GM23338 (cell line): Measurements from ENCODE around the gene NRIP1. TPM values are rescaled to one million over a fixed set of nuclear protein-coding genes. Genes with fewer than 3 reads are reported as not detected.

Experiments
- ATAC-seq: fragments of 200-7000 bp; cut with Tn5 transposase; 3 replicates; pipeline ENCODE4 v1.9.1; 2020
- DNase-seq: peaks from one replicate; pipeline ENCODE4 v3.0.0-alpha.2; 2015; ENCODE audit warnings: low spot score
- H2AFZ ChIP-seq: fragments of 200-600 bp; sonication (generic); 2 replicates; pipeline ENCODE4 v1.8.0; 2016; ENCODE audit warnings: antibody characterized with exemption, mild to moderate bottlenecking, moderate library complexity
- H3F3A ChIP-seq: fragments of 200-600 bp; sonication (generic); replicated peaks from 2 replicates; pipeline ENCODE4 v1.8.0; 2017; ENCODE audit warnings: antibody characterized with exemption, mixed run types, low read depth
- H3K27ac ChIP-seq: fragments of 200-600 bp; sonication (generic); 2 replicates; pipeline ENCODE4 v1.6.1; 2016; ENCODE audit warnings: low read depth
- H3K27me3 ChIP-seq: fragments of 200-600 bp; sonication (generic); 2 replicates; pipeline ENCODE4 v1.8.0; 2016; ENCODE audit warnings: mild to moderate bottlenecking, mixed run types, moderate library complexity; ENCODE audit not compliant: insufficient read depth
- H3K36me3 ChIP-seq: fragments of 200-600 bp; sonication (generic); 2 replicates; pipeline ENCODE4 v1.8.0; 2016; ENCODE audit warnings: mild to moderate bottlenecking; ENCODE audit not compliant: insufficient read depth
- H3K4me1 ChIP-seq: fragments of 200-600 bp; sonication (generic); 2 replicates; pipeline ENCODE4 v1.8.0; 2016; ENCODE audit warnings: mild to moderate bottlenecking, moderate library complexity; ENCODE audit not compliant: insufficient read depth
- H3K4me2 ChIP-seq: fragments of 200-600 bp; sonication (generic); 2 replicates; pipeline ENCODE4 v1.7.1; 2017; ENCODE audit warnings: mixed run types
- H3K4me3 ChIP-seq: fragments of 200-600 bp; sonication (generic); 2 replicates; pipeline ENCODE4 v1.6.1; 2016; ENCODE audit warnings: mixed run types
- H3K79me2 ChIP-seq: fragments of 200-600 bp; sonication (generic); replicated peaks from 2 replicates; pipeline ENCODE4 v1.8.0; 2017; ENCODE audit warnings: mild to moderate bottlenecking; ENCODE audit not compliant: insufficient read depth
- H3K9me2 ChIP-seq: fragments of 200-600 bp; sonication (generic); 2 replicates; pipeline ENCODE4 v1.8.0; 2017; ENCODE audit not compliant: insufficient read depth
- H4K20me1 ChIP-seq: fragments of 200-600 bp; sonication (generic); replicated peaks from 2 replicates; pipeline ENCODE4 v1.8.0; 2017; ENCODE audit warnings: mild to moderate bottlenecking; ENCODE audit not compliant: insufficient read depth
- H3K27ac Mint-ChIP-seq: 2 replicates; pipeline ENCODE4 v1.8.0; 2020; ENCODE audit warnings: inconsistent platforms, mild to moderate bottlenecking, moderate library complexity, mixed read lengths
- H3K27me3 Mint-ChIP-seq: 3 replicates; pipeline ENCODE4 v1.8.0; 2022; ENCODE audit warnings: low read depth, mild to moderate bottlenecking, moderate library complexity, mixed read lengths, inconsistent platforms; ENCODE audit not compliant: insufficient read depth, poor library complexity
- H3K36me3 Mint-ChIP-seq: 3 replicates; pipeline ENCODE4 v1.8.0; 2021; ENCODE audit warnings: low read depth, mild to moderate bottlenecking, inconsistent platforms, moderate library complexity, mixed read lengths
- H3K4me1 Mint-ChIP-seq: 3 replicates; pipeline ENCODE4 v1.8.0; 2020; ENCODE audit warnings: mild to moderate bottlenecking, inconsistent platforms, mixed read lengths
- H3K4me3 Mint-ChIP-seq: 3 replicates; pipeline ENCODE4 v1.8.0; 2021; ENCODE audit warnings: moderate library complexity, mild to moderate bottlenecking, inconsistent platforms, mixed read lengths
- H3K9me3 Mint-ChIP-seq: 3 replicates; pipeline ENCODE4 v1.8.0; 2020; ENCODE audit warnings: moderate library complexity, mild to moderate bottlenecking, inconsistent platforms, mixed read lengths
- CREB1 ChIP-seq: fragments of 250-450 bp; sonication (Bioruptor Pico); IDR thresholded peaks from 2 replicates; pipeline ENCODE4 v1.5.0; 2020; ENCODE audit warnings: low read depth, mild to moderate bottlenecking, moderate library complexity
- EZH2 ChIP-seq: fragments of 200-600 bp; sonication (generic); IDR thresholded peaks from one replicate; pipeline ENCODE4 v1.8.0; 2017; ENCODE audit warnings: antibody characterized with exemption, mild to moderate bottlenecking, low read depth; ENCODE audit not compliant: unreplicated experiment
- EZH2phosphoT487 ChIP-seq: fragments of 200-600 bp; sonication (generic); IDR thresholded peaks from one replicate; pipeline ENCODE4 v1.8.1; 2018; ENCODE audit warnings: antibody characterized with exemption; ENCODE audit not compliant: unreplicated experiment
- JUNB ChIP-seq: IDR thresholded peaks from one replicate; pipeline ENCODE4 v1.6.1; 2016; ENCODE audit warnings: antibody characterized with exemption; ENCODE audit not compliant: unreplicated experiment
- NANOG ChIP-seq: IDR thresholded peaks from 2 replicates; pipeline ENCODE4 v1.6.1; 2016; ENCODE audit warnings: antibody characterized with exemption, borderline replicate concordance
- POLR2AphosphoS5 ChIP-seq: IDR thresholded peaks from 2 replicates; pipeline ENCODE4 v1.6.1; 2016; ENCODE audit warnings: antibody characterized with exemption, low read depth
- STAT1 ChIP-seq: IDR thresholded peaks from one replicate; pipeline ENCODE4 v1.6.1; 2016; ENCODE audit warnings: antibody characterized with exemption; ENCODE audit not compliant: unreplicated experiment
- ZNF114 ChIP-seq: fragments of 250-450 bp; sonication (Bioruptor Pico); IDR thresholded peaks from 2 replicates; pipeline ENCODE4 v1.5.0; 2020; ENCODE audit warnings: mild to moderate bottlenecking, moderate library complexity
- ZNF331 ChIP-seq: fragments of 250-450 bp; sonication (Bioruptor Pico); IDR thresholded peaks from 2 replicates; pipeline ENCODE4 v1.5.0; 2020; ENCODE audit warnings: low read depth, mild to moderate bottlenecking, moderate library complexity
- polyA plus RNA-seq: library from polyadenylated mRNA; unstranded; fragments of >200 nt; fragmentation: Nextera tagmentation; extraction: Ambion mirVana; gene quantifications from 2 replicates; pipeline ENCODE4 v1.2.1, GENCODE V29; 2016
- total RNA-seq: library from RNA; depleted of rRNA; stranded (reverse); fragments of >200 nt; shearing (Covaris generic); gene quantifications from 2 replicates; pipeline ENCODE4 v1.2.3, GENCODE V29; 2014
- TF ChIP-seq, protein P1 (sequence below): IDR thresholded peaks from one replicate; pipeline ENCODE4 v1.6.1; 2018; ENCODE audit warnings: antibody characterized with exemption; ENCODE audit not compliant: unreplicated experiment
- TF ChIP-seq, protein P2 (sequence below): fragments of 250-450 bp; sonication (Bioruptor Pico); IDR thresholded peaks from 2 replicates; pipeline ENCODE4 v1.5.0; 2020; ENCODE audit warnings: mild to moderate bottlenecking, moderate library complexity
- TF ChIP-seq, protein P3 (sequence below): IDR thresholded peaks from 2 replicates; pipeline ENCODE4 v1.6.1; 2016; ENCODE audit warnings: antibody characterized with exemption
- TF ChIP-seq, protein P4 (sequence below), 2 experiments: fragments of 200-600 bp in 1 of 2; sonication (generic) in 1 of 2; conservative IDR thresholded peaks; 2 replicates each; pipeline versions ENCODE4 v1.5.1 to v1.6.1; 2016 to 2017; ENCODE audit warnings: antibody characterized with exemption in 2 of 2, low read depth in 2 of 2, mild to moderate bottlenecking in 2 of 2, moderate library complexity in 1 of 2

The NRIP1 gene
- total and polyA plus RNA-seq, 2 experiments from 2014 or later, result 3.0 to 9.0 TPM

DNA sequence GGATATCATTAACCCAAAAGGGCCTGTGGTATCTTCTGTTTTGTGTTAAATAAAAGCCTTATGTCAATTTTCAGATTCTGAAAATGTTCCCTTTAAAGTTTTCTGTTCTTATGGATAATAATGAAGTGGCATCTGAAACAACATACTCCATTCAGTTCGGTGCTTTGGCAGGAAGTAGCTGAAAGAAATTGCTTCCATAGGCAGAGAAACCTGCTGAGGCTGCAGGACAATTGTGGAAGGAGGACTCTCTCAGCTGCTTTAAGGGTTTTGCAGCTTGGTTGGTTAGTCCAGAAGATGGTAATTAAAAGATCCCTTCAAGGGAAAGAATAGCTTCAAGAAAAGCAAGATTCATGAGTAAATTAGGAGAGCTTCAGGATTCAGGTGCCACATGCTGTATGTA is 30.5 kb upstream of the NRIP1 start:
- DNase-seq, result peak; percentile 1
- Mint-ChIP-seq H3K36me3 (no peaks in the 10 kb centered on the region), H3K4me1 (peaks cover 14% of the 10 kb centered on the region), H3K9me3 (no peaks in the 10 kb centered on the region), H3K27ac (no peak overlapping the region), H3K27me3 (no peaks in the 10 kb centered on the region), H3K4me3 (no peak overlapping the region)
- Histone ChIP-seq H3K9me2 (no peaks in the 10 kb centered on the region), H3K4me1 (no peaks in the 10 kb centered on the region; the same call in 1 of the 2 replicates), H2AFZ (peak overlapping the region; percentile 25), H3K79me2 (no peaks in the 10 kb centered on the region), H4K20me1 (no peaks in the 10 kb centered on the region), H3K27ac (no peak overlapping the region), H3K4me2 (no peak overlapping the region), H3K27me3 (no peaks in the 10 kb centered on the region), H3F3A (no peaks in the 10 kb centered on the region), H3K36me3 (no peaks in the 10 kb centered on the region), H3K4me3 (no peak overlapping the region)
- no peak for ATAC-seq
- TF ChIP-seq, protein P1, sequence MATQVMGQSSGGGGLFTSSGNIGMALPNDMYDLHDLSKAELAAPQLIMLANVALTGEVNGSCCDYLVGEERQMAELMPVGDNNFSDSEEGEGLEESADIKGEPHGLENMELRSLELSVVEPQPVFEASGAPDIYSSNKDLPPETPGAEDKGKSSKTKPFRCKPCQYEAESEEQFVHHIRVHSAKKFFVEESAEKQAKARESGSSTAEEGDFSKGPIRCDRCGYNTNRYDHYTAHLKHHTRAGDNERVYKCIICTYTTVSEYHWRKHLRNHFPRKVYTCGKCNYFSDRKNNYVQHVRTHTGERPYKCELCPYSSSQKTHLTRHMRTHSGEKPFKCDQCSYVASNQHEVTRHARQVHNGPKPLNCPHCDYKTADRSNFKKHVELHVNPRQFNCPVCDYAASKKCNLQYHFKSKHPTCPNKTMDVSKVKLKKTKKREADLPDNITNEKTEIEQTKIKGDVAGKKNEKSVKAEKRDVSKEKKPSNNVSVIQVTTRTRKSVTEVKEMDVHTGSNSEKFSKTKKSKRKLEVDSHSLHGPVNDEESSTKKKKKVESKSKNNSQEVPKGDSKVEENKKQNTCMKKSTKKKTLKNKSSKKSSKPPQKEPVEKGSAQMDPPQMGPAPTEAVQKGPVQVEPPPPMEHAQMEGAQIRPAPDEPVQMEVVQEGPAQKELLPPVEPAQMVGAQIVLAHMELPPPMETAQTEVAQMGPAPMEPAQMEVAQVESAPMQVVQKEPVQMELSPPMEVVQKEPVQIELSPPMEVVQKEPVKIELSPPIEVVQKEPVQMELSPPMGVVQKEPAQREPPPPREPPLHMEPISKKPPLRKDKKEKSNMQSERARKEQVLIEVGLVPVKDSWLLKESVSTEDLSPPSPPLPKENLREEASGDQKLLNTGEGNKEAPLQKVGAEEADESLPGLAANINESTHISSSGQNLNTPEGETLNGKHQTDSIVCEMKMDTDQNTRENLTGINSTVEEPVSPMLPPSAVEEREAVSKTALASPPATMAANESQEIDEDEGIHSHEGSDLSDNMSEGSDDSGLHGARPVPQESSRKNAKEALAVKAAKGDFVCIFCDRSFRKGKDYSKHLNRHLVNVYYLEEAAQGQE, result no peak
- no peak for TF ChIP-seq ZNF114 (CRISPR knock-in tag)
- TF ChIP-seq, protein P2, sequence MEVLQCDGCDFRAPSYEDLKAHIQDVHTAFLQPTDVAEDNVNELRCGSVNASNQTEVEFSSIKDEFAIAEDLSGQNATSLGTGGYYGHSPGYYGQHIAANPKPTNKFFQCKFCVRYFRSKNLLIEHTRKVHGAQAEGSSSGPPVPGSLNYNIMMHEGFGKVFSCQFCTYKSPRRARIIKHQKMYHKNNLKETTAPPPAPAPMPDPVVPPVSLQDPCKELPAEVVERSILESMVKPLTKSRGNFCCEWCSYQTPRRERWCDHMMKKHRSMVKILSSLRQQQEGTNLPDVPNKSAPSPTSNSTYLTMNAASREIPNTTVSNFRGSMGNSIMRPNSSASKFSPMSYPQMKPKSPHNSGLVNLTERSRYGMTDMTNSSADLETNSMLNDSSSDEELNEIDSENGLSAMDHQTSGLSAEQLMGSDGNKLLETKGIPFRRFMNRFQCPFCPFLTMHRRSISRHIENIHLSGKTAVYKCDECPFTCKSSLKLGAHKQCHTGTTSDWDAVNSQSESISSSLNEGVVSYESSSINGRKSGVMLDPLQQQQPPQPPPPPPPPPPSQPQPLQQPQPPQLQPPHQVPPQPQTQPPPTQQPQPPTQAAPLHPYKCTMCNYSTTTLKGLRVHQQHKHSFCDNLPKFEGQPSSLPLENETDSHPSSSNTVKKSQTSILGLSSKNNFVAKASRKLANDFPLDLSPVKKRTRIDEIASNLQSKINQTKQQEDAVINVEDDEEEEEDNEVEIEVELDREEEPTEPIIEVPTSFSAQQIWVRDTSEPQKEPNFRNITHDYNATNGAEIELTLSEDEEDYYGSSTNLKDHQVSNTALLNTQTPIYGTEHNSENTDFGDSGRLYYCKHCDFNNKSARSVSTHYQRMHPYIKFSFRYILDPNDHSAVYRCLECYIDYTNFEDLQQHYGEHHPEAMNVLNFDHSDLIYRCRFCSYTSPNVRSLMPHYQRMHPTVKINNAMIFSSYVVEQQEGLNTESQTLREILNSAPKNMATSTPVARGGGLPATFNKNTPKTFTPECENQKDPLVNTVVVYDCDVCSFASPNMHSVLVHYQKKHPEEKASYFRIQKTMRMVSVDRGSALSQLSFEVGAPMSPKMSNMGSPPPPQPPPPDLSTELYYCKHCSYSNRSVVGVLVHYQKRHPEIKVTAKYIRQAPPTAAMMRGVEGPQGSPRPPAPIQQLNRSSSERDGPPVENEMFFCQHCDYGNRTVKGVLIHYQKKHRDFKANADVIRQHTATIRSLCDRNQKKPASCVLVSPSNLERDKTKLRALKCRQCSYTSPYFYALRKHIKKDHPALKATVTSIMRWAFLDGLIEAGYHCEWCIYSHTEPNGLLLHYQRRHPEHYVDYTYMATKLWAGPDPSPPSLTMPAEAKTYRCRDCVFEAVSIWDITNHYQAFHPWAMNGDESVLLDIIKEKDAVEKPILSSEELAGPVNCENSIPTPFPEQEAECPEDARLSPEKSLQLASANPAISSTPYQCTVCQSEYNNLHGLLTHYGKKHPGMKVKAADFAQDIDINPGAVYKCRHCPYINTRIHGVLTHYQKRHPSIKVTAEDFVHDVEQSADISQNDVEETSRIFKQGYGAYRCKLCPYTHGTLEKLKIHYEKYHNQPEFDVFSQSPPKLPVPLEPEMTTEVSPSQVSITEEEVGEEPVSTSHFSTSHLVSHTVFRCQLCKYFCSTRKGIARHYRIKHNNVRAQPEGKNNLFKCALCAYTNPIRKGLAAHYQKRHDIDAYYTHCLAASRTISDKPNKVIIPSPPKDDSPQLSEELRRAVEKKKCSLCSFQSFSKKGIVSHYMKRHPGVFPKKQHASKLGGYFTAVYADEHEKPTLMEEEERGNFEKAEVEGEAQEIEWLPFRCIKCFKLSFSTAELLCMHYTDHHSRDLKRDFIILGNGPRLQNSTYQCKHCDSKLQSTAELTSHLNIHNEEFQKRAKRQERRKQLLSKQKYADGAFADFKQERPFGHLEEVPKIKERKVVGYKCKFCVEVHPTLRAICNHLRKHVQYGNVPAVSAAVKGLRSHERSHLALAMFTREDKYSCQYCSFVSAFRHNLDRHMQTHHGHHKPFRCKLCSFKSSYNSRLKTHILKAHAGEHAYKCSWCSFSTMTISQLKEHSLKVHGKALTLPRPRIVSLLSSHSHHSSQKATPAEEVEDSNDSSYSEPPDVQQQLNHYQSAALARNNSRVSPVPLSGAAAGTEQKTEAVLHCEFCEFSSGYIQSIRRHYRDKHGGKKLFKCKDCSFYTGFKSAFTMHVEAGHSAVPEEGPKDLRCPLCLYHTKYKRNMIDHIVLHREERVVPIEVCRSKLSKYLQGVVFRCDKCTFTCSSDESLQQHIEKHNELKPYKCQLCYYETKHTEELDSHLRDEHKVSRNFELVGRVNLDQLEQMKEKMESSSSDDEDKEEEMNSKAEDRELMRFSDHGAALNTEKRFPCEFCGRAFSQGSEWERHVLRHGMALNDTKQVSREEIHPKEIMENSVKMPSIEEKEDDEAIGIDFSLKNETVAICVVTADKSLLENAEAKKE, result no peak
- TF ChIP-seq EZH2phosphoT487, result no peak
- no peak for TF ChIP-seq JUNB
- TF ChIP-seq POLR2AphosphoS5, result no peak
- TF ChIP-seq EZH2, result no peak
- TF ChIP-seq ZNF331 (CRISPR knock-in tag), result no peak
- no peak for TF ChIP-seq STAT1
- TF ChIP-seq CREB1, result no peak
- TF ChIP-seq NANOG, result no peak
- TF ChIP-seq, protein P3, sequence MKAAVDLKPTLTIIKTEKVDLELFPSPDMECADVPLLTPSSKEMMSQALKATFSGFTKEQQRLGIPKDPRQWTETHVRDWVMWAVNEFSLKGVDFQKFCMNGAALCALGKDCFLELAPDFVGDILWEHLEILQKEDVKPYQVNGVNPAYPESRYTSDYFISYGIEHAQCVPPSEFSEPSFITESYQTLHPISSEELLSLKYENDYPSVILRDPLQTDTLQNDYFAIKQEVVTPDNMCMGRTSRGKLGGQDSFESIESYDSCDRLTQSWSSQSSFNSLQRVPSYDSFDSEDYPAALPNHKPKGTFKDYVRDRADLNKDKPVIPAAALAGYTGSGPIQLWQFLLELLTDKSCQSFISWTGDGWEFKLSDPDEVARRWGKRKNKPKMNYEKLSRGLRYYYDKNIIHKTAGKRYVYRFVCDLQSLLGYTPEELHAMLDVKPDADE, result no peak
- TF ChIP-seq, protein P4, sequence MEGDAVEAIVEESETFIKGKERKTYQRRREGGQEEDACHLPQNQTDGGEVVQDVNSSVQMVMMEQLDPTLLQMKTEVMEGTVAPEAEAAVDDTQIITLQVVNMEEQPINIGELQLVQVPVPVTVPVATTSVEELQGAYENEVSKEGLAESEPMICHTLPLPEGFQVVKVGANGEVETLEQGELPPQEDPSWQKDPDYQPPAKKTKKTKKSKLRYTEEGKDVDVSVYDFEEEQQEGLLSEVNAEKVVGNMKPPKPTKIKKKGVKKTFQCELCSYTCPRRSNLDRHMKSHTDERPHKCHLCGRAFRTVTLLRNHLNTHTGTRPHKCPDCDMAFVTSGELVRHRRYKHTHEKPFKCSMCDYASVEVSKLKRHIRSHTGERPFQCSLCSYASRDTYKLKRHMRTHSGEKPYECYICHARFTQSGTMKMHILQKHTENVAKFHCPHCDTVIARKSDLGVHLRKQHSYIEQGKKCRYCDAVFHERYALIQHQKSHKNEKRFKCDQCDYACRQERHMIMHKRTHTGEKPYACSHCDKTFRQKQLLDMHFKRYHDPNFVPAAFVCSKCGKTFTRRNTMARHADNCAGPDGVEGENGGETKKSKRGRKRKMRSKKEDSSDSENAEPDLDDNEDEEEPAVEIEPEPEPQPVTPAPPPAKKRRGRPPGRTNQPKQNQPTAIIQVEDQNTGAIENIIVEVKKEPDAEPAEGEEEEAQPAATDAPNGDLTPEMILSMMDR (conservative IDR thresholded peaks at IDR 0.05; ENCODE audit: low read depth in 2 of 2), result no peak
